ENCODE data around the gene FADS1. TPM values are rescaled to one million over a fixed set of nuclear protein-coding genes. Genes with fewer than 3 reads are reported as not detected.

Gene FADS1
- total and polyA plus RNA-seq, 2 of the 13 experiments (the other 11 are each of a cell fraction or from before 2014, with no cell fraction given): 91.8 to 108 TPM

- TF ChIP-seq ATF5 (CRISPR knock-in tag; IDR thresholded peaks at IDR 0.05; ENCODE audit: low read depth) (peak; percentile 97; the same call in 1 of the 2 replicates), MYNN (CRISPR knock-in tag; IDR thresholded peaks at IDR 0.05; ENCODE audit: low read depth) (peak; percentile 66; the same call in 1 of the 2 replicates), CREB3 (CRISPR knock-in tag; IDR thresholded peaks at IDR 0.05) (0 out of 2 replicates have a peak, but pooled peaks have one; percentile 40), MYPOP (CRISPR knock-in tag; IDR thresholded peaks at IDR 0.05) (peak; percentile 95), PCBP1 (IDR thresholded peaks at IDR 0.05; ENCODE audit: borderline replicate concordance, low read depth, low read length) (no peak), ZNF446 (CRISPR knock-in tag; IDR thresholded peaks at IDR 0.05) (peak; percentile 10; the same call in 1 of the 2 replicates), ZSCAN21 (CRISPR knock-in tag; IDR thresholded peaks at IDR 0.05; ENCODE audit: borderline replicate concordance) (peak; percentile 79; the same call in 1 of the 2 replicates), GMEB1 (CRISPR knock-in tag; IDR thresholded peaks at IDR 0.05; ENCODE audit: borderline replicate concordance) (peak; percentile 86), FOXP1 (IDR thresholded peaks at IDR 0.05) (no peak), FOXP1 (CRISPR knock-in tag; IDR thresholded peaks at IDR 0.05) (no peak), DNMT1 (CRISPR knock-in tag; IDR thresholded peaks at IDR 0.05) (no peak), TAF15 (IDR thresholded peaks at IDR 0.05; ENCODE audit: low read depth, low read length, poor library complexity, severe bottlenecking) (peak; percentile 68), THAP11 (CRISPR knock-in tag; IDR thresholded peaks at IDR 0.05) (peak; percentile 87), HNRNPLL (IDR thresholded peaks at IDR 0.05; ENCODE audit: low read depth, low read length, poor library complexity, severe bottlenecking) (peak; percentile 46), ZBED4 (CRISPR knock-in tag; IDR thresholded peaks at IDR 0.05; ENCODE audit: borderline replicate concordance) (peak; percentile 76; the same call in 1 of the 2 replicates), ZNF276 (CRISPR knock-in tag; IDR thresholded peaks at IDR 0.05; ENCODE audit: low read depth) (peak; percentile 97), TEF (CRISPR knock-in tag; IDR thresholded peaks at IDR 0.05) (no peak)
Measured at GRCh38 chr11:61816736-61817455, at the start of gene FADS1 (continued).

Data from HepG2 (cell line).